HG02852 (cell line): ENCODE data around the gene RRAS2.

Source experiments
- ATAC-seq: cut with Tn5 transposase; IDR thresholded peaks from one replicate; pipeline ENCODE4 v1.9.1; 2021; ENCODE audit warnings: mild to moderate bottlenecking, moderate library complexity; ENCODE audit not compliant: unreplicated experiment

RRAS2 gene

GRCh38 chr11:14230407-14230806, 128.6 kb downstream of the RRAS2 start:
- no peak for ATAC-seq

GRCh38 chr11:14229472-14229871, 129.5 kb downstream of the RRAS2 start:
- ATAC-seq = no peak

GRCh38 chr11:14228356-14228755, 130.6 kb downstream of the RRAS2 start:
- ATAC-seq = no peak
